ENCODE results near the gene STK4.

DNA sequence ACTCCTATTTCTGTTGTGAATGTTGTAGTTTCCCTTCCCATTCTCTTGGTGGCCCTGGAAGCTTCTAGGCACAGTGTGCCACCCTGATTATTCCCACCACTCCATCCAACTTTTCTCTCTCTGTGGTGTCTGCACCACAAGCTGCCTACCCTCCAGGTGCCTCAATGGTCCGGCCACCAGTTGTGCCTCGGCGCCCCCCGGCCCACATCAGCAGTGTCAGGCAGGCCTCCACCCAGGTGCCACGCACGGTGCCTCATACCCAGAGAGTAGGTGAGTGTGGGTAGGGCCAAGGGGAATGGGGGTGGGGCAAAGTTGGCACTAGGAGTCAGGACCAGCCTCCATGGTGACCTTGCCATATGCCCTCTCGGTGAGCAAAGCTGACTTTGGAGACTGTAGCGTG lies 33.4 kb upstream of the STK4 start:
- TF ChIP-seq, protein P1, sequence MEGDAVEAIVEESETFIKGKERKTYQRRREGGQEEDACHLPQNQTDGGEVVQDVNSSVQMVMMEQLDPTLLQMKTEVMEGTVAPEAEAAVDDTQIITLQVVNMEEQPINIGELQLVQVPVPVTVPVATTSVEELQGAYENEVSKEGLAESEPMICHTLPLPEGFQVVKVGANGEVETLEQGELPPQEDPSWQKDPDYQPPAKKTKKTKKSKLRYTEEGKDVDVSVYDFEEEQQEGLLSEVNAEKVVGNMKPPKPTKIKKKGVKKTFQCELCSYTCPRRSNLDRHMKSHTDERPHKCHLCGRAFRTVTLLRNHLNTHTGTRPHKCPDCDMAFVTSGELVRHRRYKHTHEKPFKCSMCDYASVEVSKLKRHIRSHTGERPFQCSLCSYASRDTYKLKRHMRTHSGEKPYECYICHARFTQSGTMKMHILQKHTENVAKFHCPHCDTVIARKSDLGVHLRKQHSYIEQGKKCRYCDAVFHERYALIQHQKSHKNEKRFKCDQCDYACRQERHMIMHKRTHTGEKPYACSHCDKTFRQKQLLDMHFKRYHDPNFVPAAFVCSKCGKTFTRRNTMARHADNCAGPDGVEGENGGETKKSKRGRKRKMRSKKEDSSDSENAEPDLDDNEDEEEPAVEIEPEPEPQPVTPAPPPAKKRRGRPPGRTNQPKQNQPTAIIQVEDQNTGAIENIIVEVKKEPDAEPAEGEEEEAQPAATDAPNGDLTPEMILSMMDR (IDR thresholded peaks at IDR 0.05; ENCODE audit: poor library complexity, severe bottlenecking), result no peak
- TF ChIP-seq TAF1 (IDR thresholded peaks at IDR 0.05; ENCODE audit: low read depth) (no peak), POLR2AphosphoS5 (IDR thresholded peaks at IDR 0.05) (no peak), SMC3 (conservative IDR thresholded peaks at IDR 0.05; ENCODE audit: poor library complexity) (no peak), EP300 (conservative IDR thresholded peaks at IDR 0.05; ENCODE audit: poor library complexity, severe bottlenecking) (no peak)
